HCT116 (cell line): ENCODE results near the gene CREB1. TPM values are rescaled to one million over a fixed set of nuclear protein-coding genes. Genes with fewer than 3 reads are reported as not detected.

Experiments
- ATAC-seq: fragments of 200-7000 bp; cut with Tn5 transposase; 2 replicates; pipeline ENCODE4 v1.9.1; 2020; ENCODE audit warnings: mild to moderate bottlenecking, moderate library complexity
- BruUV-seq: library from RNA; stranded (reverse); fragments of 400-500 nt; replicated peaks from 2 replicates; lab custom pipeline; 2021; lab: Mats Ljungman, UMichigan
- CTCF ChIA-PET: fragments of 300-600 bp; sonication (Branson Sonifier 250); formaldehyde crosslinking; loops from one replicate; lab custom pipeline; 2021; ENCODE audit warnings: antibody characterized with exemption; lab: Charles Lee
- POLR2A ChIA-PET: fragments of 300-600, 350-600 bp; sonication (Branson Sonifier 250); formaldehyde crosslinking; loops from one replicate; lab custom pipeline; 2021; ENCODE audit warnings: antibody characterized with exemption; lab: Charles Lee
- RAD21 ChIA-PET, 2 experiments: fragments of 300-600 bp; sonication (Branson Sonifier 250); formaldehyde crosslinking; loops; one replicate each; lab custom pipeline; 2023; ENCODE audit warnings: low total read pairs in 2 of 2; ENCODE audit not compliant: uncharacterized antibody in 2 of 2, unreplicated experiment in 2 of 2, low non-redundant PET in 1 of 2; lab: Charles Lee
- DNase-seq: peaks from one replicate; pipeline ENCODE4 v3.0.0-alpha.2; 2010; ENCODE audit warnings: low read depth, low spot score
- H2AFZ ChIP-seq: fragments of 200-600 bp; shearing (Covaris generic), sonication (generic); 2 replicates; pipeline ENCODE4 v1.6.1; 2017; ENCODE audit warnings: low read depth, mixed run types, mixed read lengths, antibody characterized with exemption, low read length; ENCODE audit not compliant: poor library complexity, severe bottlenecking
- H3K27ac ChIP-seq: 2 replicates; pipeline ENCODE4 v1.5.1; 2012; ENCODE audit warnings: low read depth, low read length
- H3K27me3 ChIP-seq: fragments of 200-600 bp; sonication (generic); 2 replicates; pipeline ENCODE4 v1.6.1; 2016; ENCODE audit warnings: mixed run types, low read length, mixed read lengths; ENCODE audit not compliant: insufficient read depth
- H3K36me3 ChIP-seq, 2 experiments: fragments of 200-500 bp in 1 of 2; fragments of 200-600 bp in 1 of 2; sonication (Bioruptor generic) in 1 of 2; sonication (generic) in 1 of 2; 2 replicates each; pipeline versions ENCODE4 v1.5.1 to v1.6.1; 2014 to 2016; ENCODE audit warnings: low read length in 2 of 2, inconsistent platforms in 1 of 2, mixed read lengths in 1 of 2, mixed run types in 1 of 2; ENCODE audit not compliant: insufficient read depth in 2 of 2, control insufficient read depth in 1 of 2
- H3K4me1 ChIP-seq, 2 experiments: fragments of 200-600 bp in 1 of 2; sonication (generic) in 1 of 2; 2 replicates each; pipeline versions ENCODE4 v1.5.1 to v1.6.1; 2012 to 2017; ENCODE audit warnings: low read length in 2 of 2, inconsistent platforms in 1 of 2, mild to moderate bottlenecking in 1 of 2, mixed read lengths in 1 of 2, mixed run types in 1 of 2, moderate library complexity in 1 of 2; ENCODE audit not compliant: insufficient read depth in 2 of 2, control insufficient read depth in 1 of 2
- H3K4me2 ChIP-seq: fragments of 200-600 bp; sonication (generic); 2 replicates; pipeline ENCODE4 v1.6.1; 2017; ENCODE audit warnings: mixed run types, low read length, mixed read lengths
- H3K4me3 ChIP-seq, 2 experiments: fragments of 200-600 bp in 1 of 2; sonication (generic) in 1 of 2; replicated peaks in 1 of 2; 2 replicates each; pipeline ENCODE4 v1.5.1; 2011 to 2016; ENCODE audit warnings: low read length in 2 of 2, control low read depth in 1 of 2, low read depth in 1 of 2, mild to moderate bottlenecking in 1 of 2, mixed read lengths in 1 of 2, mixed run types in 1 of 2
- H3K79me2 ChIP-seq: fragments of 200-600 bp; sonication (generic); 2 replicates; pipeline ENCODE4 v1.6.1; 2017; ENCODE audit warnings: mild to moderate bottlenecking, mixed run types, low read length, moderate library complexity, mixed read lengths; ENCODE audit not compliant: insufficient read depth
- H3K9ac ChIP-seq: fragments of 200-600 bp; sonication (generic); 2 replicates; pipeline ENCODE4 v1.6.1; 2016; ENCODE audit warnings: low read length, mixed read lengths
- H3K9me2 ChIP-seq: fragments of 200-600 bp; sonication (generic), shearing (Covaris generic); 2 replicates; pipeline ENCODE4 v1.6.1; 2017; ENCODE audit warnings: mixed run types, mild to moderate bottlenecking, moderate library complexity; ENCODE audit not compliant: insufficient read depth
- H3K9me3 ChIP-seq, 2 experiments: fragments of 200-500 bp in 1 of 2; fragments of 200-600 bp in 1 of 2; sonication (Bioruptor generic) in 1 of 2; sonication (generic) in 1 of 2; 2 replicates each; pipeline ENCODE4 v1.6.1; 2014 to 2017; ENCODE audit warnings: low read length in 2 of 2, mixed read lengths in 2 of 2, inconsistent platforms in 1 of 2, low read depth in 1 of 2, mild to moderate bottlenecking in 1 of 2, mixed run types in 1 of 2, moderate library complexity in 1 of 2; ENCODE audit not compliant: control insufficient read depth in 1 of 2, insufficient read depth in 1 of 2
- H4K20me1 ChIP-seq: fragments of 200-600 bp; sonication (generic), shearing (Covaris generic); 2 replicates; pipeline ENCODE4 v1.6.1; 2017; ENCODE audit warnings: mixed run types, mild to moderate bottlenecking, moderate library complexity; ENCODE audit not compliant: insufficient read depth
- CBX3 ChIP-seq: IDR thresholded peaks from 2 replicates; pipeline ENCODE4 v1.6.1; 2012; ENCODE audit warnings: low read depth
- CEBPB ChIP-seq: IDR thresholded peaks from 2 replicates; pipeline ENCODE4 v1.6.1; 2012; ENCODE audit warnings: low read depth
- EGR1 ChIP-seq: IDR thresholded peaks from 2 replicates; pipeline ENCODE4 v1.6.1; 2012; ENCODE audit warnings: low read depth
- ELF1 ChIP-seq: IDR thresholded peaks from 2 replicates; pipeline ENCODE4 v1.6.1; 2012; ENCODE audit warnings: low read depth, borderline replicate concordance
- EZH2 ChIP-seq: fragments of 200-600 bp; sonication (generic); IDR thresholded peaks from 2 replicates; pipeline ENCODE4 v1.6.1; 2017; ENCODE audit warnings: antibody characterized with exemption, mixed run types
- FOSL1 ChIP-seq: IDR thresholded peaks from 2 replicates; pipeline ENCODE4 v1.6.1; 2012; ENCODE audit warnings: low read depth
- JUND ChIP-seq: IDR thresholded peaks from 2 replicates; pipeline ENCODE4 v1.6.1; 2012
- MAX ChIP-seq: IDR thresholded peaks from 2 replicates; pipeline ENCODE4 v1.6.1; 2012
- POLR2A ChIP-seq: IDR thresholded peaks from 2 replicates; pipeline ENCODE4 v1.7.0; 2011; ENCODE audit warnings: borderline replicate concordance; ENCODE audit not compliant: insufficient read depth, insufficient read length; ENCODE audit errors: extremely low read depth
- POLR2AphosphoS5 ChIP-seq: IDR thresholded peaks from 2 replicates; pipeline ENCODE4 v1.6.1; 2011; ENCODE audit warnings: mild to moderate bottlenecking, low read depth, low read length, moderate library complexity
- RAD21 ChIP-seq: IDR thresholded peaks from 2 replicates; pipeline ENCODE4 v1.6.1; 2012; ENCODE audit warnings: low read depth, mild to moderate bottlenecking
- REST ChIP-seq: IDR thresholded peaks from 2 replicates; pipeline ENCODE4 v1.6.1; 2012; ENCODE audit warnings: low read depth
- SIN3A ChIP-seq: IDR thresholded peaks from 2 replicates; pipeline ENCODE4 v1.6.1; 2012; ENCODE audit warnings: low read depth
- SP1 ChIP-seq: IDR thresholded peaks from 2 replicates; pipeline ENCODE4 v1.6.1; 2012; ENCODE audit warnings: low read depth
- SRF ChIP-seq: IDR thresholded peaks from 2 replicates; pipeline ENCODE4 v1.6.1; 2012; ENCODE audit warnings: low read depth
- TCF7L2 ChIP-seq: IDR thresholded peaks from 2 replicates; pipeline ENCODE4 v1.7.0; 2011; ENCODE audit warnings: borderline replicate concordance, inconsistent platforms; ENCODE audit not compliant: insufficient read depth, insufficient read length; ENCODE audit errors: extremely low read depth
- YY1 ChIP-seq: IDR thresholded peaks from 2 replicates; pipeline ENCODE4 v1.6.1; 2011; ENCODE audit warnings: low read length, low read depth, moderate library complexity, mild to moderate bottlenecking; ENCODE audit not compliant: insufficient replicate concordance; ENCODE audit errors: extremely low read depth
- ZFX ChIP-seq: fragments of 450-650 bp; IDR thresholded peaks from 2 replicates; pipeline ENCODE4 v1.6.1; 2017
- ZNF274 ChIP-seq: fragments of 200-500 bp; sonication (Bioruptor generic); IDR thresholded peaks from 2 replicates; pipeline ENCODE4 v1.6.1; 2014; ENCODE audit warnings: mild to moderate bottlenecking, low read depth, low read length, inconsistent platforms
- intact Hi-C: fragments of 100-400 bp; cut with micrococcal nuclease; formaldehyde crosslinking; loops from 2 replicates; pipeline ENCODE4 v1.10.0; 2022
- total RNA-seq: library from RNA; stranded (reverse); gene quantifications from one replicate; pipeline ENCODE4 v1.2.1, GENCODE V29; 2021; ENCODE audit not compliant: unreplicated experiment
- TF ChIP-seq, protein P1 (sequence below): IDR thresholded peaks from 2 replicates; pipeline ENCODE4 v1.6.1; 2011; ENCODE audit warnings: mild to moderate bottlenecking, low read length, moderate library complexity; ENCODE audit not compliant: insufficient replicate concordance; ENCODE audit errors: extremely low read depth
- TF ChIP-seq, protein P2 (sequence below), 3 experiments: fragments of 200-600 bp in 1 of 3; sonication (generic) in 1 of 3; IDR thresholded peaks in 2 of 3; conservative IDR thresholded peaks in 1 of 3; 2 replicates each; pipeline ENCODE4 v1.5.1; 2012 to 2017; ENCODE audit warnings: low read depth in 2 of 3, low read length in 2 of 3, antibody characterized with exemption in 1 of 3, borderline replicate concordance in 1 of 3, control low read depth in 1 of 3, mild to moderate bottlenecking in 1 of 3, mixed read lengths in 1 of 3, mixed run types in 1 of 3, moderate library complexity in 1 of 3; ENCODE audit not compliant: insufficient read depth in 1 of 3

Gene CREB1
- total RNA-seq, 1 experiment from 2014 or later: 60.4 TPM

DNA sequence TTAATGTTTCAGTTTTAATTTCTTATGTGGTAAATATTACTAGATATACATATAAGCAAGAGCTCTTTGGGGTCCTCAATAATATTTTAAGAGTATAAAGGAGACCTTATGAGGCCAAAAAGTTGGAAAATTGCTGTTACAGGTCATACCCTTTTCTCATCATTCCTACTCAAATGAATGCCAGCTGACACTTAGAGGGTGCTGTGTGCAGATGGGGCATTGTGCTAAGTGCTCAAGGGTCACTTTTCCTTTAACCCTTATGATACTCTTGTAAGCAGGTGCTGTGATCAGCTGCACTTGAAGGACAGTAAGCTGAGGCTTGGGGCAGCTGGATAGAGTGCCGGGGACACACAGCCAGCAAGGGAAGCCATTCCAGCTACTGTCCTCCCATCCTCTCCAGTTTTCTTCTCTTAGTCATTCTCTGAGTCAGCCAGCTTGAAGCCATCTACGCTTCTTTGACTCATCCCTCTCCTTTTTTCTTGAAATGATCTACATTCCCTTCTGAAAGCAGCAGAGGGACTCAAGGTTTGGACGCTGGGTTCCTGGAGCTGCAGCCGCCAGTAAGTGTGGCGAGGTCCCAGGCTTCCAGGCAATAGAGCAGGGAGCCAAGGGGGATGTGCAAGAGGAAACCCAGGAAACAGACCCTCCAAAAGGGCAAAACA lies 42.0 kb upstream of the CREB1 start:
- ChIA-PET RAD21 (no interaction called here), CTCF (interaction anchor here (1.0 kb wide), 1 partner anchor 584 kb away, joined by 3 read pairs; no protein-coding TSS in a partner anchor), POLR2A (no interaction called here)
- Histone ChIP-seq H3K36me3 (no peaks in the 10 kb centered on the region), H3K79me2 (no peaks in the 10 kb centered on the region), H3K9ac (no peak overlapping the region), H3K27me3 (no peaks in the 10 kb centered on the region), H3K9me3 (no peaks in the 10 kb centered on the region), H2AFZ (no peak overlapping the region), H3K27ac (no peak overlapping the region), H3K4me3 (peak overlapping the region in 1 of 2 experiments; percentile 2; a peak in 1 of 4 replicates), H3K4me2 (peak overlapping the region; percentile 60), H3K9me2 (no peaks in the 10 kb centered on the region), H4K20me1 (no peaks in the 10 kb centered on the region), H3K4me1 (peaks cover 0 to 15% of the 10 kb centered on the region in 2 experiments; a peak in 2 of 4 replicates)
- intact Hi-C loops: no loop called here
- no TSS peak for BruUV-seq
- ATAC-seq (peak; percentile 87), DNase-seq (peak; percentile 32)
- TF ChIP-seq, protein P1, sequence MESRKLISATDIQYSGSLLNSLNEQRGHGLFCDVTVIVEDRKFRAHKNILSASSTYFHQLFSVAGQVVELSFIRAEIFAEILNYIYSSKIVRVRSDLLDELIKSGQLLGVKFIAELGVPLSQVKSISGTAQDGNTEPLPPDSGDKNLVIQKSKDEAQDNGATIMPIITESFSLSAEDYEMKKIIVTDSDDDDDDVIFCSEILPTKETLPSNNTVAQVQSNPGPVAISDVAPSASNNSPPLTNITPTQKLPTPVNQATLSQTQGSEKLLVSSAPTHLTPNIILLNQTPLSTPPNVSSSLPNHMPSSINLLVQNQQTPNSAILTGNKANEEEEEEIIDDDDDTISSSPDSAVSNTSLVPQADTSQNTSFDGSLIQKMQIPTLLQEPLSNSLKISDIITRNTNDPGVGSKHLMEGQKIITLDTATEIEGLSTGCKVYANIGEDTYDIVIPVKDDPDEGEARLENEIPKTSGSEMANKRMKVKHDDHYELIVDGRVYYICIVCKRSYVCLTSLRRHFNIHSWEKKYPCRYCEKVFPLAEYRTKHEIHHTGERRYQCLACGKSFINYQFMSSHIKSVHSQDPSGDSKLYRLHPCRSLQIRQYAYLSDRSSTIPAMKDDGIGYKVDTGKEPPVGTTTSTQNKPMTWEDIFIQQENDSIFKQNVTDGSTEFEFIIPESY: no peak
- TF ChIP-seq REST (no peak), JUND (peak; percentile 73), EZH2 (no peak), POLR2A (no peak), SRF (no peak), EGR1 (no peak), SIN3A (no peak), ELF1 (no peak), ZFX (no peak), CEBPB (no peak), ZNF274 (no peak), RAD21 (peak; percentile 43), CBX3 (peak; percentile 69; the same call in 1 of the 2 replicates), FOSL1 (peak; percentile 88), POLR2AphosphoS5 (no peak), SP1 (no peak; the same call in 1 of the 2 replicates), MAX (no peak), YY1 (no peak), TCF7L2 (no peak)
- TF ChIP-seq, protein P2, sequence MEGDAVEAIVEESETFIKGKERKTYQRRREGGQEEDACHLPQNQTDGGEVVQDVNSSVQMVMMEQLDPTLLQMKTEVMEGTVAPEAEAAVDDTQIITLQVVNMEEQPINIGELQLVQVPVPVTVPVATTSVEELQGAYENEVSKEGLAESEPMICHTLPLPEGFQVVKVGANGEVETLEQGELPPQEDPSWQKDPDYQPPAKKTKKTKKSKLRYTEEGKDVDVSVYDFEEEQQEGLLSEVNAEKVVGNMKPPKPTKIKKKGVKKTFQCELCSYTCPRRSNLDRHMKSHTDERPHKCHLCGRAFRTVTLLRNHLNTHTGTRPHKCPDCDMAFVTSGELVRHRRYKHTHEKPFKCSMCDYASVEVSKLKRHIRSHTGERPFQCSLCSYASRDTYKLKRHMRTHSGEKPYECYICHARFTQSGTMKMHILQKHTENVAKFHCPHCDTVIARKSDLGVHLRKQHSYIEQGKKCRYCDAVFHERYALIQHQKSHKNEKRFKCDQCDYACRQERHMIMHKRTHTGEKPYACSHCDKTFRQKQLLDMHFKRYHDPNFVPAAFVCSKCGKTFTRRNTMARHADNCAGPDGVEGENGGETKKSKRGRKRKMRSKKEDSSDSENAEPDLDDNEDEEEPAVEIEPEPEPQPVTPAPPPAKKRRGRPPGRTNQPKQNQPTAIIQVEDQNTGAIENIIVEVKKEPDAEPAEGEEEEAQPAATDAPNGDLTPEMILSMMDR (IDR thresholded peaks at IDR 0.05 in 2 of 3, conservative IDR thresholded peaks at IDR 0.05 in 1 of 3; ENCODE audit: borderline replicate concordance in 1 of 3, insufficient read depth in 1 of 3, low read depth in 2 of 3, low read length in 2 of 3): 0 out of 6 replicates have a peak, but pooled peaks of 1 of the 3 experiments have one; percentile 11
